ENCODE data around the gene TTF1.

Gene TTF1

DNA sequence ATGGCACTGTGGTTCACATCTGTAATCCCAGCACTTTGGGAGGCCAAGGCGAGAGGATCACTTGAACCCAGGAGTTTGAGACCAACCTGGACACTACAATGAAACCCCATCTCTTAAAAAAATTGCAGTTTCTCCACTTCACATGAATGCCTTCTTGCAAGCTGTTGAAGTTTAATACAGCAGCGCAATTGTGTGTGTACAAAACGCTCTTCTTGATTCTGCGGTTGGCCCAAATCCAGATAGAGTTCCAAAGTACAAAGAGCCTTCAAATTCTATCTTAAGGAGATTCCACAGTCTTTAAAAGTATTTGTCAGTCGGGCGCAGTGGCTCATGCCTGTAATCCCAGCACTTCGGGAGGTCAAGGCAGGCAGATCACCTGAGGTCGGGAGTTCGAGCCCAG lies 42.6 kb downstream of the TTF1 start:
- DNase-seq = no peak

DNA sequence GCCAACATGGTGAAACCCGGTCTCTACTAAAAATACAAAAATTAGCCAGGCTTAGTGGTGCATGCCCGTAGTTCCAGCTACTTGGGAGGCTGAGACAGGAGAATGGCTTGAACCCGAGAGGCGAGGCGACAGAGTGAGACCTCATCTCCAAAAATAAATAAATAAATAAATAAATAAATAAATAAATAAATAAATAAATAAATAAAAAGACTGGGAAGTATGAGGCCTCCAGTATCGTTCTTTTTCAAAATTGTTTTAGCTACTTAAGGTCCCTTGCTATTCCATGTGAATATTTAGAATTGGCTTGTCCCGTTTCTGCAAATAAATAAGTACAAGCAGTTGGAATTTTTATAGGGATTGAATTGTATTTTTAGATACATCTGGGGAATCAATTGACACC lies 48.9 kb downstream of the TTF1 start:
- DNase-seq = no peak

DNA sequence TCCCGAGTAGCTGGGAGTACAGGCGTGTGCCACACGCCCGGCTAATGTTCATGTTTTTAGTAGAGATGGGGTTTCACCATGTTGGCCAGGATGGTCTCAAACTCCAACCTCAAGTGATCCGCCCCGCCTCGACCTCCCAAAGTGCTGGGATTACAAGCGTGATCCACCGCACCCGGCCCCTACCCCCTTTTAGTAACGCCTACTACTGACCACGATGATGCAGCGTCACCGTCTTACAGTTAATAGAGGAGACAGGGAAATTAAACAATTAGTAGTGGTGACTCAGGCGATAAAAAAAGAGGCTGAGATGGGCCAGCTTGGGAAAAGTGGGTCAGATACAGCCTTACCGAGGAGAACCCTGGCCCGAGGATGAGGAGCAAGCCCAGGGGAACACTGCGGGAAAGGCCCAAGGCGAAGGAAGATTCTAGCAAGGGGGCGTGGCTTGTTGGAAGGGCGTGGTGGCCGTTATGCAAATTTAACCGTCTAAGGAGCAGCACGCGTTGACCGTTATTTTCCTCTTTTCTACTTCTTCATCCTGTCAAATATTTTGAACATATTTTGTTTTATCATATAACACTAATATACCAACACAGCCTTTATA lies 50.2 kb downstream of the TTF1 start:
- no peak for DNase-seq

DNA sequence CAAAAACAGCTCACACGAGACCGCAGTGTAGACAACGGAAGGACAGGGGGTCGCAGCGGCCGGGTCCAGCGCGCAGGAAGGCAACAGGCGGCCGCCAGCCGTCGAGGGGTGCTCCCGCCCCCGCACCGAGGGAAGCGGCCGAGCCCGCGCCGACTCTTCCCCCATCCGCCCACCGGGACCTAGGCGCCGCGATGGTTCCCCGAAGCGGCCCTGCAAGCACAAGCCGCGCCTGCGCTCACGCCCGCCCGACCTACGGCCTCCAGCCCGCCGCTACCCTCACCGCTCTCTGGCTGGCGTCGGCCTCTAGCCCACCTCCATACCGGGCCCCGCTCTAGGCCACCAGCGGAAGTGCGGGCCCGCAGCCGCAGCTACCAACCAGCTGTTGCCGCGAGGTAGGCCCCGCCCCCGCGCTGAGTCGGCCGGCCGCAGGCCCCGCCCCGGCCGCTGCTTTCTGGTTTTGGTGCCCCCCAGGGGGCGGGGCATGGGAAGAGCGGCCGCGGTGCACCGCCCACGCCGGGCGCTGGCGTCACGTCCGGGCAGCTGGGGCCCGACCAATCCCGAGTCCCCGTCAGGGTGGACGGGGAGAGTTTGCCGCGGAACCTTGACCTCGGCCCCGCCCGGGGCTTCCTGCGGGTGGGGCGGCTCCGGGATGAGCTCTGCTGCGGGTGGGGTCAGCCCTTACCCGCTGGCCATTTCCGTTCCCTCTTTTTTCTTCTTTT lies 51.8 kb downstream of the TTF1 start, which contains the start of gene SETX:
Gene SETX (minus strand): TSS at position 350 of the 719 bp plus-strand sequence. CDS start 5,558 bp downstream, outside the sequence.
- peak; percentile 91 for DNase-seq

DNA sequence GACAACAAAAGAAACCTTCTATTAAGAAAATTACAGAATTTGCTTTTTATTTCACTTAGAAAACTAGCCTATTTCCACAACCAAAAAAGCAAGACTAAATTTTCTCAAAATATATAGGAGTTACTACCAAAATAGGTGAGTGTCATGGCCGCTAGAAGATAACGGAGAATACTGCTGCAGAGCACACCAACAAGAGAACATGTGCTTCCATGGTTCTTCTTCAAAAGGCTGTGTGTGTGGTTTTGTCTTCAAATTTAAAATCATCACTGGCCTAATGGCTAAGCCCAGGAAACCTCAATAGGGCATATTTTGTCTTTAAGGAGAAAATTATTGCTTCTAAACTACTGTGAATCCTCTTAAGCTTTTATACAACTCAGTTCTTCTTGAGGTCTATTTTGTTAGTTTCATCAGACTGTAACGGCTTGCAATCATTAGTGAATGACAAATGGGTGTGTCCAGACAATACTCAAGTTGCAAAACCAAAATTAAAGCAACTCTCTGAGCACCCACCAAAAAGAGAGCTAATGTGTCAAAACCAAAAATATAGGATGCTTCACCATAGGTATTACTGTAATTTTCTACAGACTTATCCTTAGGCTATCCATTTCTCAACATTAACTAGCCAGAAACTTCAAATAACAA lies 55.1 kb downstream of the TTF1 start:
- DNase-seq = no peak

DNA sequence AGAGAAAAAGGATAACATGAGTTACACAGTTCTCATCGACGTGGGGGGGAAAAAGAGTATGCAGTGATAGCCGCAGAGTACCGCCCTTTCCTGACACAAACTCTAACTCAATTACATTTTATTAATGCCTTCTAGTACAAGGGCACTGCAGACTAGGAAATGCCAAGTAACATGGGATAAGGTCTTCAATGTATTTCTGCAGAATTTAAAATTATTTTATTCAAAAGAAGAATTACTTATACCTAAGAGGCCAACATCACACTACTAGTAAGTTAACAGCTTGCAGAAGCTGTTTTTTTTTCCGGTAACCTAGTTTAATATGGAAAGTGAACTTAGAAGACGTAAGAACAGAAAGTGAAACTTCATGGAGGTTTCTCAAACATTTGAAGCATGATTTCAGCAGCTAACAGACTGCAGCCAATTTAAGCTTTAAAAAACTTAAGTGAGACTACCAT lies 55.8 kb downstream of the TTF1 start:
- DNase-seq = no peak

DNA sequence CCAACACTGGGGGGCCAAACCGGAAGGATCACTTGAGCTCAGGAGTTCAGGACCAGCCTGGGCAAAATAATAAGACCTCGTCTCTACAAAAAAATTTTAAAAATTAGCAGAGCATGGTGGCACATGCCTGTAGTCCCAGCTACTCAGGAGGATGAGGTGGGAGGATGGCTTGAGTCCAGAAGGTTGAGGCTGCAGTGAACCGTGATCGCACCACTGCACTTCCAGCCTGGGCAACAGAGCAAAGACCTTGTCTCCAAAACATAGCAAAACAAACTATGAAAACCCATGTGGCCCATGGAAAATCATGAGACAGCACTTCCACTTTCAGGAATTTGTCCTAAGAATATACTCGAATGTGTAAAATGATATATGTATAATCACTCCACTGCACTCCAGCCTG lies 58.0 kb downstream of the TTF1 start:
- no peak for DNase-seq

DNA sequence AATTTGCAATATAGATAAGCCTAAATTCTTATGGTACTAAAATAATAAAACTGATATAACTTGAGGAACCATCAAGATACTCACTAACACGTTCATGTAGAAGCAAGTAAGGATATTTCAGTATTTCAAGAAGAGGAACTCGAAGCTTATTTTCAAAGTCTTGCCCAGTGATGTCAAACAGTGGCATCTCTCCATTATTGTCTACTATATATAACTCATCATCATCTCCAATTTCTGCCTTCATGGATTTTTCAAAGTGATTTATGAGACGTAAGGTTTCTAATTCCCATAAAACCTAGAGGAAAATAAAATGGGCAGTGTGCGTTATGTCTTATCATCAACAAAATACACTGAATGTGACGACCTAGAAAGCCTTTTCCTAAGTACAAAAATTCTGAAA lies 60.5 kb downstream of the TTF1 start:
- DNase-seq = no peak

DNA sequence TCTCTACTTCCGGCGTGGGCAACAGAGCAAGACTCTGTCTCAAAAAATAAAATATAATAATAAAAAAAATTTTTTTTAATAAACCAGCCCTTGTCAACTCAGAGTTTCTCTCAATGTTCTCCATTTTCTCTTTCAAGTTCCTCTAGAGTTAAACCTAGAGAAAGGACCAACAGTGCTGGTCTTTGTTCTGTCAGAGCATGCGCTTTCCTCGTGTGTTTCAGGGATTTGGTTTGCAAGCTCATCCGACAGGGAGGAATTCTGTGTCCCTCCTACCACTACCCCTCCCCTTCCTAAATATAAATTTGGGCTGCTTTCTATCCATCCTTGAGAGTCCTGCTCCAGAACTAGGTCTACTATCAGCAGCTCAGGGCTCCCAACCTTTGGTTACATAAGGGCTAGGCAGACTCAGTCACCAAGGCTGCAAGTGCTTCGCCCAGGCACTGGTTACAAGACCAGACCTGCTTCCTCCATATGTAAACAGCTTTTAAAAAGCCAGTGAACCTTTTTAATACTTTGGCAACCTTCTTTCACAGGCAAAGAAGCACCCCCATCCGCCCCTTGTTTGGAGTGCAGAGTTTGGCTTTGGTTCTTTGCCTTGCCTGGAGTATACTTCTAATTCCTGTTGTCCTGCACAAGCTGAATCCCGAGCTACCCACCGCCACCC lies 65.3 kb downstream of the TTF1 start:
- no peak for DNase-seq

DNA sequence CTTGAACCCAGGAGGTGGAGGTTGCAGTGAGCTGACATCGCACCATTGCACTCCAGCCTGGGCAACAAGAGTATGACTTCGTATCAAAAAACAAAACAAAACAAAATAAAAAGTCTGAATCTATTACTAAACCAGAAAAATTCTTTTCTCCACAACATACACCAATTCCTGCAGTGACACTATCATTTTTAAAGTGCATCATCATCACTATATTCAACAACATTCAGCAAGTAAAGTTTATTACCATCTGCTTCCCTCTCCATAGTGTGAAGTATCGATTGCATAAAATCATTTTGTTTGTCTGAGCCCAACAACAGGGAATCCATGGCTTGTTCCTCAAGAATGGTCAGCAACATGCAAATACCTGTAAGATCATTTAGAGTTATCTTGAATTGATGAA lies 72.3 kb downstream of the TTF1 start:
- no peak for DNase-seq

DNA sequence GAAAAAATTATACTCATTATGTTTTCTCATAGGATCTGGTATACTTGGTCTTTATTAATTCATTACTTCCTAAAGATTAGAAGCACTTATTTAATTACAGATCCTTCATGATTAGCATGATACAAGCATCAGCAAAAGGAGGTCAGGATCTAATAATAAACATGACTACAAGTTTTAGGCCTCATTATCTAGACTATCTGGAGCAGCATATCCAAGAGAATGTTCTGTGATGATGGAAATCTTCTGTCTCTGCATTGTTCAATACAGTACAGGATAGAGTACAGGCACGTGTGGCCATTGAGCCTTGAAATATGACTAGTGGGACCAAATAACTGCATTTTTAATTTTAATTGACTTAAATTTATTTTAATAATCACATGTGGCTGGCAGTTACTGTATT lies 73.1 kb downstream of the TTF1 start:
- no peak for DNase-seq

DNA sequence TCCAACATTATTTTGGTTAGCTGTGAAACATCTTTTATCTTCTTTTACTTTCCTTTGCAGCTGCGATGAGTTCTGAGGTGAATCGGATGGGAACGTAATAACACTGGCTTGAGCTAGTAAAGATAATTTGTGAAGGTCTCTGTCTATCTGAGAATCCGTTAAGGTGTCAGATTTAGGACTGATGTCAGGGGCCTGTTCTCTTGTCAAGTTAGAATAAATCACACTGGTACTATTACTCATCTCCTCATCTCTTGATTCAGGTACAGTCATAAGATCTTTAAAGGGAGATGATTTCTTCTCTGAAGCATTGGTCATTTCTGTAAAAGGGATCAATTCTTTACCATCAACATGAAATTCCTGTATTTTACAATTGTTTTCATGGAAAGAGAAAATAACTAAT lies 78.1 kb downstream of the TTF1 start:
- no peak for DNase-seq

DNA sequence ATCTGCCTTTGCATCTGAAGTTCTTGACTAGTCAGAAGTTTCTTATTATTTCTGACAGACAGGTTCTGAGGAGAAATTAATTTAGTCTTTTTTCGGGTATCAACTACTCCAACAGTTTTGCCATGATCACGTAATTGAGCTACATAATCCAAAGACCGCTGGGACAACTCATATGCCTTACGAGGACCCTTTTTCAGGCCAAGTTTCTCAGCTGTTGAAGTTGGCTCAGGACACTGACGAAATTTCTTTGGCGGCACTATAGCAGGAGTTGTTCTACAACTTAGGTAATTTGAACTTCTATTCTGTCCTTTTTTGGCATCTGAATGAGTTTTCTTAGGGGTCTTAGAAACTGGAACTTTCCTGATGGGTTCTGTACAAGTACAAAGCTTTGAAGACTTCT lies 79.1 kb downstream of the TTF1 start:
- no peak for DNase-seq
